Esophagus squamous epithelium (tissue), 4 donors: ENCODE results near the gene KEL.

ENCODE experiments used
- POLR2A ChIP-seq, 4 donors: fragments of 450-650 bp; IDR thresholded peaks; one replicate each; pipeline ENCODE4 v1.6.1; 2017; ENCODE audit warnings: antibody characterized with exemption in 4 of 4, mild to moderate bottlenecking in 4 of 4, moderate library complexity in 3 of 4
- TF ChIP-seq, protein P1 (sequence below), 6 experiments: fragments of 450-650 bp in 4 of 6; fragments of 200-600 bp in 2 of 6; sonication (generic) in 2 of 6; IDR thresholded peaks; one replicate each; pipeline ENCODE4 v1.5.1; 2016 to 2019; ENCODE audit warnings: antibody characterized with exemption in 6 of 6, mild to moderate bottlenecking in 4 of 6, moderate library complexity in 4 of 6

DNA sequence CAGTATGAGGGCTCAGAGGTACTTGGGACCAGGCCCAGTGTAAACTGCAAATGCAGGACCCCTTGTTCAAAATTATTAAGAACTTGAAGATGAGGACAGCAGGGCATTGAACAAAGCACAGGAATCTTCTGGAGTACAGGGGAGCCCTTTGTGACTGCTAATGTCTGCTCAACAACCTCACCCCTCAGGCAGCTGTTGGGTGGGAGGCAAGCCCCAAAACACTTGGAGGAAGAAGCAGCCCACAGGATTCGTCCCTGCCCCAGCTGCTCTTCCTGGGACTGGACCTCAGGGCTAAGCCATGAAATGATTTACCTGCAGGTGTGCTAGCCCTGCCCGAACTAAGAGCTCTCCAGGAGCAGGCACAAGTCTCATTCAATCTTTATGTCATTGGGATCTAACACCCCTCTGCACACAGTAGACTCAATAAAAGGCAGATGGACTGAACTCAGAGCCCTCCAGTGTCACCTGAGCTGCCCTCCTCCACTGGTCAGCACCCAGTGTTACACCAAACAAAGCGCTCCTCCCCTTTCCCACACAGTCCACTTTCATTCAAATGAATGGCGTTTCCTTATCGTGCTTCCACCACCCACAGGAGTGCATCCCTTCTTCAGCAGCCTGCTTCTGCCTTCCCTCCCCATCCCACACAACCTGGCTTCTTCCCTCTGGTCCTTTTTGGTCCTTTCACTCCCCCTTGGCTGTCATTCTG, 29.6 kb downstream of the KEL start:
- TF ChIP-seq, protein P1, sequence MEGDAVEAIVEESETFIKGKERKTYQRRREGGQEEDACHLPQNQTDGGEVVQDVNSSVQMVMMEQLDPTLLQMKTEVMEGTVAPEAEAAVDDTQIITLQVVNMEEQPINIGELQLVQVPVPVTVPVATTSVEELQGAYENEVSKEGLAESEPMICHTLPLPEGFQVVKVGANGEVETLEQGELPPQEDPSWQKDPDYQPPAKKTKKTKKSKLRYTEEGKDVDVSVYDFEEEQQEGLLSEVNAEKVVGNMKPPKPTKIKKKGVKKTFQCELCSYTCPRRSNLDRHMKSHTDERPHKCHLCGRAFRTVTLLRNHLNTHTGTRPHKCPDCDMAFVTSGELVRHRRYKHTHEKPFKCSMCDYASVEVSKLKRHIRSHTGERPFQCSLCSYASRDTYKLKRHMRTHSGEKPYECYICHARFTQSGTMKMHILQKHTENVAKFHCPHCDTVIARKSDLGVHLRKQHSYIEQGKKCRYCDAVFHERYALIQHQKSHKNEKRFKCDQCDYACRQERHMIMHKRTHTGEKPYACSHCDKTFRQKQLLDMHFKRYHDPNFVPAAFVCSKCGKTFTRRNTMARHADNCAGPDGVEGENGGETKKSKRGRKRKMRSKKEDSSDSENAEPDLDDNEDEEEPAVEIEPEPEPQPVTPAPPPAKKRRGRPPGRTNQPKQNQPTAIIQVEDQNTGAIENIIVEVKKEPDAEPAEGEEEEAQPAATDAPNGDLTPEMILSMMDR (IDR thresholded peaks at IDR 0.05): no peak
- no peak for TF ChIP-seq POLR2A (IDR thresholded peaks at IDR 0.05)
